ENCODE results near the gene CDKAL1. TPM values are rescaled to one million over a fixed set of nuclear protein-coding genes. Genes with fewer than 3 reads are reported as not detected.

CDKAL1 gene
- total RNA-seq, 1 donor: 26.8 TPM

GRCh38 chr6:21264288-21265033 is 730.2 kb downstream of the CDKAL1 start:
- no peak for TF ChIP-seq CTCF (IDR thresholded peaks at IDR 0.05; ENCODE audit: insufficient read depth, low read depth, low read length)
- no peak for DNase-seq (ENCODE audit: low read depth)
- H3K4me3 ChIP-seq (ENCODE audit: low read depth, low read length): no peak overlapping the region

- no peak overlapping the region for H3K4me3 ChIP-seq (ENCODE audit: low read depth, low read length)
- no peak for DNase-seq (ENCODE audit: low read depth)
- no peak for TF ChIP-seq CTCF (IDR thresholded peaks at IDR 0.05; ENCODE audit: insufficient read depth, low read depth, low read length)
These were observed 730.9 kb downstream of the CDKAL1 start for GRCh38 chr6:21265034-21265729.

- no peak overlapping the region for H3K4me3 ChIP-seq (ENCODE audit: low read depth, low read length)
- no peak for DNase-seq (ENCODE audit: low read depth)
- TF ChIP-seq CTCF (IDR thresholded peaks at IDR 0.05; ENCODE audit: insufficient read depth, low read depth, low read length): no peak
These were observed 731.4 kb downstream of the CDKAL1 start for GRCh38 chr6:21265730-21266044.

GRCh38 chr6:21270636-21271201 is 736.5 kb downstream of the CDKAL1 start:
- no peak for DNase-seq (ENCODE audit: low read depth)
- no peak overlapping the region for H3K4me3 ChIP-seq (ENCODE audit: low read depth, low read length)
- TF ChIP-seq CTCF (IDR thresholded peaks at IDR 0.05; ENCODE audit: insufficient read depth, low read depth, low read length): no peak

GRCh38 chr6:21271428-21272155 is 737.3 kb downstream of the CDKAL1 start:
- no peak for DNase-seq (ENCODE audit: low read depth)
- H3K4me3 ChIP-seq (ENCODE audit: low read depth, low read length): no peak overlapping the region
- no peak for TF ChIP-seq CTCF (IDR thresholded peaks at IDR 0.05; ENCODE audit: insufficient read depth, low read depth, low read length)

GRCh38 chr6:21273451-21273850 is 739.2 kb downstream of the CDKAL1 start:
- no peak overlapping the region for H3K4me3 ChIP-seq (ENCODE audit: low read depth, low read length)
- no peak for TF ChIP-seq CTCF (IDR thresholded peaks at IDR 0.05; ENCODE audit: insufficient read depth, low read depth, low read length)
- no peak for DNase-seq (ENCODE audit: low read depth)

All from fibroblast of villous mesenchyme (primary cell).